HG02678 (cell line): ENCODE measurements around the gene UBL3.
A peak's percentile ranks its signal among the peaks of the same experiment; 100 is the strongest.

Experiments
- ATAC-seq: cut with Tn5 transposase; IDR thresholded peaks from one replicate; pipeline ENCODE4 v1.9.1; 2021; ENCODE audit warnings: mild to moderate bottlenecking, moderate library complexity; ENCODE audit not compliant: unreplicated experiment

The UBL3 gene

GRCh38 chr13:29850213-29850898 is at the start of gene UBL3:
Gene UBL3, minus strand, starts transcription at chr13:29850617. Its CDS starts 1,079 bp downstream, at chr13:29849538.
- peak; percentile 89 for ATAC-seq

DNA sequence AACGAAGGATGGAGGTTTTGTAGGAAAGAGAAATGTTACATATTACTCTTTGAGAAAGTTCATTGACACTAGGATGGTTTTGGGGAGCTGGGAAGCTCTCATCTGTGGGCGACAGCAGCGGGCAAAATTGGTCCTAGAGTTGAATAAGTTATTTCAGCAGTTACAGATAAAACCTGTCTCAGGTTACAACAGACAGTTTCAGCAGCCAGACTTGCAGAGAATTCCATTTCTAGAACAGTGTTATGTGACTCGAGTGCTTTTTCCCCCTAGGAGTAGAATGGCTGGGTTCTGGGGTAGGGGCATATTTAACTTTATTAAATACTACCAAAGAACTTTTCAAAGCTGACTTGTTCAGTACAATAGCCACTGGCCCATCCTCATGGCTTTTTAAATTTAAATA is 46.7 kb upstream of the UBL3 start:
- no peak for ATAC-seq

DNA sequence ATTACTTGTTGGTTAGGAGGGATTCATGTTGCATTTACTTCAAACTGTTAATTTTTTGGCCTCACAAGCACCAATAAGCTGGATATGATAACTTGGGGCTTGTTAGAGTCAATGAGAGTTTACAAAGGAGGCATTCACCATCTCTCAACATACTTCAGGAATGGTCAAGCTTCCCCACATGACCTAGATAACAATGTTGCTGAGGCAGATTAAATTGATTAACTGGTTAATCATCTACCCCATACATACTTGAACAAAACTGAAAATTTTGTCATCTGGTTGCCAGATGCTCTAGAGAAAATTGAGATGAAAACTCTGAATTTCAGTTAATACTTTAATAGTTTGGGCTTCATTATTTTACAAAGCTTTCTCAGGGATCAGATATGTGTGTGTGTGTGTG is 43.0 kb upstream of the UBL3 start:
- no peak for ATAC-seq

GRCh38 chr13:29892151-29892550 is 41.7 kb upstream of the UBL3 start:
- no peak for ATAC-seq

DNA sequence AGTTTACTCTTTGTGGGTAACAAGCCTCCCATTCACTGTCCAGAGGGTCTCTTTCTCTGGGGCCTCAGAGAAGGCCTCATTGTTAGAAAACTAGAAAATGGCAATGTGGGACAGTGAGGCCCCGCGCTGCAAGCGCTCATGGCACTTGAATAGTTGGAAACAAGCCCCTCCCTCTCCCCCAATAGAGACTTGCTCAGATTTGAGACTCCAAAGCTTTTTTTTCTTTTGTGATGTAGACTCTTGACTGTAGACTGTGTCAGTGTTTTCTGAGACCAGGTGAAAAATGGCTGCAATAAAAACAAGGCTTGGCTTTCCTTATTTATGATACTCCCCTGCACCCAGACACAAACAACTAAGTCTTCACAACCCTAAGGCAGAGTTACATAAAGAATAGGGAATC is 38.7 kb upstream of the UBL3 start:
- ATAC-seq, result no peak

DNA sequence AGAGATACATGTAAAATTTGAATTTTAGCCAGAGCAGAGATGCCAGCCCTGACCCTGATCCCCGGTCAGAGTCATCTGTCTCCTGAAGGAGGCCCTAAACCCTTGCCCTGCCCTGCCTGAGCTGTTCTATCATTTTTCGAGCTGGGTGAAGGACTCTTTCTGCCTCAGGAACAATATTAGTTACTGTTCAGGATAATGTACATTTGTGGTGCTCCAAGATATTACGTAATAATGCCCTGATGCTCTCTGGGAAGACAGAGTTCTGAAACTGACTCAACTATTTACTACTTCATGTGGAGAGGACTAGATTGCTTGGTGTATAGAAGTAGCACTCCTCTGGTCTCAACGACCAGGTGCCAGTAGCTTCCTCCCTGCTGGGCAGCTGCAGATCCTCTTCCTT is 37.9 kb upstream of the UBL3 start:
- ATAC-seq, result no peak

GRCh38 chr13:29887686-29888085 is 37.3 kb upstream of the UBL3 start:
- ATAC-seq, result no peak

GRCh38 chr13:29887030-29887557 is 36.7 kb upstream of the UBL3 start:
- no peak for ATAC-seq

DNA sequence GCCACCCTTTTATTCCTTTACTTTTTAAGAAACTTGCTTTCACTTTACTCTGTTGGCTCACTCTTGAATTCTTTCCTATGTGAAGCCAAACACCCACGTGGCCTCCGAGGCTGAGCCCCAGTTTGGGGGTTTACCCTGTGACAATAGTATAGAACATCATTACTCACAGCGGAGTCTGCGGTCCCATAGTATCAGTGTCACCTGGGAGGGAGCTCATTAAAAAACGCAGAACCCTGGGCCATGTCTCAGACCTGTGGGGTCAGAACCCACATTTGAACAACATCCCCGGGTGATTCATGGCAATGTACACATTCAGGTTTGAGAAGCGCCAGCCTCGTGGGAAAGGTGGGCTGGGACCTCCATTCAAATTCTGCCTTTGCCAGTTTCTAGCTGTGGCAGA is 36.0 kb upstream of the UBL3 start:
- ATAC-seq, result no peak

DNA sequence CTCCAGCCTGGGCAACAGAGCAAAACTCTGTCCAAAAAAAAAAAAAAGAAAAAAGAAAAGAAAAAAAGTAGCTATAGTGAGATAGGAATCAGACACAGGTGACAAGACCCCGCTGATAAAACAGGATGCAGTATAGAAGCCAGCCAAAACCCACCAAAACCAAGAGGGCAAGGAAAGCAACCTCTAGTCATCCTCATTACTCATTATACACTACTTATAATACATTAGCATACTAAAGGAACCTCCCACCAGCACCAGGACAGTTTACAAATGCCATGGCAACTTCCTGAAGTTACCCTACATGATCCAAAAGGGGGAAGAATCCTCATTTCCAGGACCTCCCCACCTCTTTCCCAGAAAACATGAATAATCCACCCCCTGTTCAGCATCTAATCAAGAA is 35.6 kb upstream of the UBL3 start:
- no peak for ATAC-seq

DNA sequence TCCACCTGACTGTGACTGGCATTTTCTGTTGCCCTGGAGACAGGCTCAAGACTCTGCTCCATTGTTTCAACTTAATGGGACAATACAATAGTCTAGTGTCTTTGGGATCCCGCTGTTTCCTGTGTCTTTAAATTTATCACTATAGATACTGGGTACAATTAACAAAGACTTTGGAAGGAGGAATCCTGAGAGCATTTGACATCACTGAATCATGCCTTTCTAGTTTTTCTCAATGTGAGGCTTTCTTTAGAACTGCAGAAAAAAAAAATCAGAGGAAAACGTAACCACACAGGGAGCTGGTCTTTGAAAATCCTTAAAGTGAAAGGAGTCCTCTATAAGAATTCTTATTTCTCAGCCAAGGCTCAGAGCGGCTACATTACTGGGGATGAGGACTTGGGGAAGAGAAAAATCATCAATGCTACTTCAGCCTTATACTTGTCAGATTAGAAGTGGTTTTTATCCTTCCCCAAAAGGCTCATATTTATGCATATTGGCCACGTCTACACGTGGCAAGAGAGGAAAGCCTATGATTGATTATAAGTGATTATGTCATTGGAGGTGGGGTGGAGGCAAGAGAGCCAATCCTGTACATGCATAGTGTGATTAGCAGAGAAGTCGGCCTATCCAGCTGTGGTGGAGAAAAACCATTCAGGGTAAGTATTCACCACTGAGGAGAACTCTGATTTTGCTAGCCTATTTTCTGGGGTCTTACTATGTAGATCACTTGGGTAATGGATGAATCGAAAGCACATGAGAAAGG is 34.4 kb upstream of the UBL3 start:
- ATAC-seq, result no peak

DNA sequence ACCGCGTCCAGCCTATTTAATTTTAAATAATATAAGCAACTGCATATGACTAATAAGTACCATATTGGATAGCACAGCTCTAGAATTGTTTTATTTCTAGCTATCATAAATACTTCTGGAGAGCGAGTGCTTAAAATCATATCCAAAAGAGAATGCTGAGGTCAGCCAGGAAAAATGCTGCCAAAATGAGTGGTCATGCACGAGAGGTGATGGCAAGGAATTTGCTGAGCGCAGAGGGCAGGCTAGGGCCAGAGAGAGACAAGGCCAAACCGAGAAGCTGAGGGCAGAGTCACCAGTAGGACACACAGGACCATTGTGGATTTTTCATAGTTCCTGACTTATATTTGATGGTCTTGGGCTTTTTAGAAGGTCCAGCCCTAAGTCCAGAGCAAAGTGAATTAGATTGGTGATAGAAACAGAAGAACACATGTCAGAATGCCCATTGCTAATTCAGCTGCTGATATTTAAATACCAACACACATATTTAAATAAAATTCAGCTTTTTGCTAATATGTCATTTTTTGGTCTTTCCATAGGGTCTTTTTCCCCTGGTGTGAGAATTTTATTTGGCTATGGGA is 33.6 kb upstream of the UBL3 start:
- ATAC-seq, result no peak

DNA sequence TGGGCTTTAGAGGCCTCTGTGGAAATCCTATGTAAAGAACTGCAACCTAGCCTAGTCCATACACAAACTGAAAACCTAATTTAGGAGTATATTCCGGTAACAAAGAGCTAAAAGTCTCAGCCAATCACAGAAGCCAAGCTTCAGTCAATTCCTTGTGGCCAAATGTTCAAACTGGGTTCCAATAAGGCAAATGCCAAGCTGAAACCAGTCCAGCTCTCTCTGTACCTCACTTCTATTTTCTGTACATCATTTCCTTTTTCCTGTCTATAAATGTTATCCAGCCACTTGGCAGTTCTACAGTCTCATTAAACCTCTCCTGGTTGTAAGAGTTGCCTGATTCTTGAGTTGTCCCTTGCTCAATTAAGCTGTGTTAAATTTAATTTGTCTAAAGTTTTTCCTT is 31.7 kb upstream of the UBL3 start:
- ATAC-seq, result no peak

DNA sequence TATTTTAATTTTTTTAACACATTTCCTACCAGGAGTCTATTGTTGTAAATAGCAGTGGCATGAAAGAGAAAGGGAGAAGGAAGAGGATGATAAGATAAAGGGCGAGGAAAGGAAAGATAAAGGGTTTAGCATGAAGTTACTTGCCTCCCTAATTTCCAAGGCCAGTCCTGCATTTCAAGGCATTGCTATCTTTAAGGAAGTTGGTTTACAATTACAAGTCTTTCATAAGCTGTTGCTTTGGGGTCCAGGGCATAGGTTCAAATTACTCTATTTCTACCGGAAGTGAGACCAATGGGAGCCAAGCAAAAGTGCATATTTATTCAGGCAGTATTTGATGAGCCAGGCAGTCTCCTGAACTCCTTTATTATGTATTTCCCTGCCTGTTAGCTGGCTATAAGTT is 27.7 kb upstream of the UBL3 start:
- ATAC-seq, result no peak

DNA sequence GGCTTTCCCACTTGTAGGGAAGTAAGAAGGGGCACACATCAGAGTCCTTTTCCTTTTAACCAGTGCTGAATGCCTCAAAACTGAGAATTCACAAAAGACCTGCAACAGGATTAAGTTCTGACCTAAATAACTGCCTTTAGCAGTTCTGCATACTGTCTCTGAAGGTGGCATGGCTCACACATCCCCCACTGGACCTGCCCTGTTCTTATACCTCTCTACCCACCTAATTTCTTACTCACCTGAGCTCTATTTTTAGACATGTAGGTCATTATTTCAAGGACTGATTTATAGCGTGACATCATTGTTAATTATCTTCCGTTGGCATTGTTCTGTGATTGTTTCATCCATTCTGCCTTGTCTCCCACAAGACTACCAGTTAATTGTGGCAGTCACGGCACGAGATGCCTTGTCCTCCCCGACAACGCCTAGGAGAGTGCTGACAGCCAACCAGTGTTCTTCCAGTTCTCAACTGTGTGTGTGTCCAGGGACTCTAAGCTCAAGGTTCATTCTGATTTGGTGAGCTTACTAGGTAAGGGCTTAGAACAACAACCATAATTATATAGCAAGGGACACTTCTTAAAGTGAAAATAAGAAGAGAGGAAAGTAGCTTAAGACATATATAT is 27.1 kb upstream of the UBL3 start:
- ATAC-seq, result no peak

DNA sequence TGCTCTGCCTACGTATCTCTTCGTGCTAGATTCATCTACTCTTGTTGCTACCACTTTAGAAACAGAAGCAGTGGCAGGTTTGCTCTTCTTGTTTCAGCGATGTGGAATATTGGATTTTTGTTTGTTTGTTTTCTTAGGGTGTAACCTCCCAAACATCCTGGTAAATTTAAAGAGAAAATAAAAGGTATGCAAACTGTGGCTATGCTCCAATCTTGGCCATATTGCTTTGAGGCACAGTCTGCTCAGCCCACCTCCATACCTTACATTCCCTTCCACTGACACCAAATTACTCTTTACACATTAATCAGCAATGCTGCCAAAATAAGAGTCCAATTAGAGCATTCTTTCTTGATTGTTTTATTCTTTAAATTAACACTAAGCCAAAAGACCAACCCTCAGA is 25.2 kb upstream of the UBL3 start:
- ATAC-seq, result no peak

DNA sequence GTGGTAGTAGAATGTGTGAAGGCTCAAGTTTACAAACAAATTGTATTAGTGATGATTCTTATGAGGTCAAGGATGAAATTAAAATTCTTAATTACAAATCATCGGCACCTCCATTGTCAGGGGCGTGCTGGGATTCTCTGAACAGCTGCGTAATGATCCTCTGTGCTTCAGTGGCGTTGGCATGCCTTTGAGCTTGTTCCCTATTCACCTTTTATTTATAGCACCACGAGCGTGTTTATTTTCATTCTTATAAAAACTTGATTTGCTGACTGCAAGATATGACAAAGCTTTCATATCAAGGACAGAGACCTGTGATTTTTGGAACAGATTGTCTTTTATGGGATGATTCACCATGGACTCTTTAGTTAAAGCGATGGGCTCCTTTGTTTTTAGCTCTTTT is 18.2 kb upstream of the UBL3 start:
- no peak for ATAC-seq

- no peak for ATAC-seq
Measured at GRCh38 chr13:29865934-29866333, 15.5 kb upstream of the UBL3 start.

GRCh38 chr13:29861694-29862110 is 11.3 kb upstream of the UBL3 start:
- no peak for ATAC-seq

DNA sequence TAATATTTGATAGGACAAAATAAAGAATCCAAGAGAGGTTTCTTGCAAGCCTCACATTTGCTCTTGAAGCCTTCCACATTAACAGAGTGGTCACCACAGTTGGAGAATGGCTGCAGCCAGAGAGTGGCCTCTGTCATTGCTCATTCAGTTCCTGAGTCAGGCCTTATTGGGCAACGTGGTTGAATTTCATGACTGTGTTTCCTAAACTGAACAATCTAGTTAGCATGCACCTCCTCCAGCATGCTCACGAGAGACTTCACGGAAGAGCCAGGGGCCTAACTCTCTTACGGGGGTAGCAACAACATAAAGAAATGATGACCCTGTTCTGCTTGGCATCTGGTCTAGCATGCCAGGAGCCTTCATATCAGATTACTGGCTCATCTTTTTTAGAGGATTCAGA is 9.6 kb upstream of the UBL3 start:
- no peak for ATAC-seq

GRCh38 chr13:29858667-29859066 is 8.2 kb upstream of the UBL3 start:
- no peak for ATAC-seq

DNA sequence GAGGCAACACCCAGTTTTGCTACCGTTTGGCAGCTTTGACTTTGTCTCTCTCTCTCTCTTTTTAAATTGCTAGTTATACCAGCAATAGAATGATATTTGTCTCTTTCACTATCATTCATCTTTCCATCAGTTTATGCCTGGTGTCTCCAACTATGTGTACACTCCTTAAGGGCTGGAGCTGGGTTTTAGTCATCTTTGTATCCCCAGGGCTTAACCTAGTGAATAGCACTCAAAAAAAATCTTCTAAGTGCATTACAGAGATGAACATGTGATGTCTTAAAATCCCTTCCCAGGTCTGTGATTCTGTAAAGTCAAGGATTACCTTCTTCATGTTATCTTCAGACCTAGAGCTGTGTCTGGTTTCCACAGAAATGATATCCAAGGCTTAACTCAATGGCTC is 7.8 kb upstream of the UBL3 start:
- no peak for ATAC-seq
